ENCODE data around the gene ANO4. TPM values are rescaled to one million over a fixed set of nuclear protein-coding genes. Genes with fewer than 3 reads are reported as not detected.
"Not testable (repeated sequence)": the region's sequence is repeated elsewhere in the genome, so short reads cannot be mapped to it uniquely, and the experiment has no call there.

Gene ANO4
- total RNA-seq, 1 experiment from 2014 or later: 5.7 TPM

- Histone ChIP-seq H3K79me2 (ENCODE audit: insufficient read depth, low read length) (no peaks in the 10 kb centered on the region), H3T11ph (ENCODE audit: low read length) (no peak overlapping the region), H4K8ac (replicated peaks; ENCODE audit: insufficient read length, low read depth, low read length) (no peak overlapping the region), H3K9me3 (ENCODE audit: control insufficient read depth, low read depth, low read length) (no peaks in the 10 kb centered on the region), H3K27me3 (ENCODE audit: insufficient read depth, low read length) (no peaks in the 10 kb centered on the region), H3K79me1 (ENCODE audit: insufficient read depth, low read depth, low read length, poor library complexity, severe bottlenecking) (no peaks in the 10 kb centered on the region), H4K5ac (ENCODE audit: insufficient read length, low read depth, low read length) (no peak overlapping the region), H4K20me1 (ENCODE audit: control insufficient read depth, insufficient read depth, insufficient read length) (no peaks in the 10 kb centered on the region), H2AK5ac (ENCODE audit: insufficient read length, low read length) (no peak overlapping the region), H2BK12ac (ENCODE audit: insufficient read length, low read depth, low read length) (no peak overlapping the region), H3K18ac (ENCODE audit: insufficient read length, low read depth, low read length) (no peak overlapping the region), H3K56ac (ENCODE audit: insufficient read length, low read depth, low read length) (no peak overlapping the region), H2BK120ac (ENCODE audit: low read depth, low read length, poor library complexity, severe bottlenecking) (no peak overlapping the region), H3K4me2 (ENCODE audit: insufficient read depth, insufficient read length, low read length) (no peak overlapping the region), H3K23ac (ENCODE audit: insufficient read length, low read depth, low read length) (no peak overlapping the region), H2BK20ac (ENCODE audit: low read depth, low read length, poor library complexity, severe bottlenecking) (no peak overlapping the region), H2AFZ (ENCODE audit: low read length) (no peak overlapping the region), H3K23me2 (ENCODE audit: insufficient read length, low read depth, low read length, poor library complexity, severe bottlenecking) (no peaks in the 10 kb centered on the region), H2BK15ac (ENCODE audit: low read depth, low read length) (no peak overlapping the region), H3K14ac (ENCODE audit: insufficient read depth, low read length) (no peak overlapping the region), H3K4me1 (ENCODE audit: insufficient read depth, low read length) (no peaks in the 10 kb centered on the region), H4K91ac (ENCODE audit: insufficient read length, low read depth, low read length) (no peak overlapping the region), H3K27ac (ENCODE audit: insufficient read length, low read depth, low read length) (no peak overlapping the region), H2BK5ac (ENCODE audit: insufficient read length, low read length) (no peak overlapping the region), H3K9ac (ENCODE audit: extremely low read depth, insufficient read length, low read length) (no peak overlapping the region), H3K4ac (ENCODE audit: low read depth, low read length) (no peak overlapping the region)
- no peak overlapping the region for H3K4me3 Mint-ChIP-seq
- no peak overlapping the region for H3K27ac Mint-ChIP-seq
- H3K36me3 Mint-ChIP-seq (ENCODE audit: insufficient read depth in 1 of 3, low read depth in 3 of 3): peaks cover 0 to 4% (median 0%) of the 10 kb centered on the region in 3 experiments; a peak in 3 of 7 replicates
- DNase-seq: no peak
- TF ChIP-seq, protein P1, sequence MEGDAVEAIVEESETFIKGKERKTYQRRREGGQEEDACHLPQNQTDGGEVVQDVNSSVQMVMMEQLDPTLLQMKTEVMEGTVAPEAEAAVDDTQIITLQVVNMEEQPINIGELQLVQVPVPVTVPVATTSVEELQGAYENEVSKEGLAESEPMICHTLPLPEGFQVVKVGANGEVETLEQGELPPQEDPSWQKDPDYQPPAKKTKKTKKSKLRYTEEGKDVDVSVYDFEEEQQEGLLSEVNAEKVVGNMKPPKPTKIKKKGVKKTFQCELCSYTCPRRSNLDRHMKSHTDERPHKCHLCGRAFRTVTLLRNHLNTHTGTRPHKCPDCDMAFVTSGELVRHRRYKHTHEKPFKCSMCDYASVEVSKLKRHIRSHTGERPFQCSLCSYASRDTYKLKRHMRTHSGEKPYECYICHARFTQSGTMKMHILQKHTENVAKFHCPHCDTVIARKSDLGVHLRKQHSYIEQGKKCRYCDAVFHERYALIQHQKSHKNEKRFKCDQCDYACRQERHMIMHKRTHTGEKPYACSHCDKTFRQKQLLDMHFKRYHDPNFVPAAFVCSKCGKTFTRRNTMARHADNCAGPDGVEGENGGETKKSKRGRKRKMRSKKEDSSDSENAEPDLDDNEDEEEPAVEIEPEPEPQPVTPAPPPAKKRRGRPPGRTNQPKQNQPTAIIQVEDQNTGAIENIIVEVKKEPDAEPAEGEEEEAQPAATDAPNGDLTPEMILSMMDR (conservative IDR thresholded peaks at IDR 0.05): no peak
- no peaks in the 10 kb centered on the region for H3K4me1 Mint-ChIP-seq
- H3K27me3 Mint-ChIP-seq (ENCODE audit: low read depth): no peaks in the 10 kb centered on the region
- peaks cover 4 to 13% of the 10 kb centered on the region in 2 experiments; a peak in 4 of 5 replicates for H3K9me3 Mint-ChIP-seq
Observed at GRCh38 chr12:101055940-101056339, 261.4 kb downstream of the ANO4 start.

- not testable (repeated sequence) for H2BK120ac ChIP-seq (ENCODE audit: low read depth, low read length, poor library complexity, severe bottlenecking); H4K20me1 ChIP-seq (ENCODE audit: control insufficient read depth, insufficient read depth, insufficient read length); H2BK12ac ChIP-seq (ENCODE audit: insufficient read length, low read depth, low read length); H3K4me1 Mint-ChIP-seq; H2BK5ac ChIP-seq (ENCODE audit: insufficient read length, low read length); H3K18ac ChIP-seq (ENCODE audit: insufficient read length, low read depth, low read length); H3K27me3 ChIP-seq (ENCODE audit: insufficient read depth, low read length); H3K27me3 Mint-ChIP-seq (ENCODE audit: low read depth); H2AK5ac ChIP-seq (ENCODE audit: insufficient read length, low read length); H3K9ac ChIP-seq (ENCODE audit: extremely low read depth, insufficient read length, low read length); H3K79me2 ChIP-seq (ENCODE audit: insufficient read depth, low read length); H3K23ac ChIP-seq (ENCODE audit: insufficient read length, low read depth, low read length); DNase-seq; H4K8ac ChIP-seq (replicated peaks; ENCODE audit: insufficient read length, low read depth, low read length); H4K5ac ChIP-seq (ENCODE audit: insufficient read length, low read depth, low read length); H3K4me3 Mint-ChIP-seq; H3K4me2 ChIP-seq (ENCODE audit: insufficient read depth, insufficient read length, low read length); H3K27ac ChIP-seq (ENCODE audit: insufficient read length, low read depth, low read length); H4K91ac ChIP-seq (ENCODE audit: insufficient read length, low read depth, low read length); H3K27ac Mint-ChIP-seq; H3K23me2 ChIP-seq (ENCODE audit: insufficient read length, low read depth, low read length, poor library complexity, severe bottlenecking); H3K56ac ChIP-seq (ENCODE audit: insufficient read length, low read depth, low read length); H3K4me1 ChIP-seq (ENCODE audit: insufficient read depth, low read length); H3K14ac ChIP-seq (ENCODE audit: insufficient read depth, low read length); H3T11ph ChIP-seq (ENCODE audit: low read length); H3K9me3 ChIP-seq (ENCODE audit: control insufficient read depth, low read depth, low read length); H3K4ac ChIP-seq (ENCODE audit: low read depth, low read length); H2BK15ac ChIP-seq (ENCODE audit: low read depth, low read length); H3K79me1 ChIP-seq (ENCODE audit: insufficient read depth, low read depth, low read length, poor library complexity, severe bottlenecking); H2AFZ ChIP-seq (ENCODE audit: low read length); H2BK20ac ChIP-seq (ENCODE audit: low read depth, low read length, poor library complexity, severe bottlenecking)
- H3K9me3 Mint-ChIP-seq: peaks cover 12 to 14% of the 10 kb centered on the region in 2 experiments; a peak in 4 of 5 replicates
- peaks cover 0 to 15% (median 5%) of the 10 kb centered on the region in 3 experiments; a peak in 6 of 7 replicates for H3K36me3 Mint-ChIP-seq (ENCODE audit: insufficient read depth in 1 of 3, low read depth in 3 of 3)
- no CpG with 5 or more reads among the region's 4 CpGs for WGBS (ENCODE audit: extremely low coverage, insufficient read length, low lambda C conversion rate)
Observed at GRCh38 chr12:101062508-101062907, 267.9 kb downstream of the ANO4 start.
